ENCODE results near the gene MUCL3. TPM values are rescaled to one million over a fixed set of nuclear protein-coding genes. Genes with fewer than 3 reads are reported as not detected.
A peak's percentile ranks its signal among the peaks of the same experiment; 100 is the strongest.

MUCL3 gene
- polyA plus RNA-seq (2013), result 0.01 TPM

- DNase-seq, result peak in 1 of 3 donors; percentile 7
- no peak within 1 kb of the TSS for H3K27ac ChIP-seq (ENCODE audit: insufficient read depth in 1 of 2, low read depth in 1 of 2, low read length in 2 of 2, poor library complexity in 1 of 2, severe bottlenecking in 2 of 2)
- H3K27me3 ChIP-seq (replicated peaks in 2 of 5; ENCODE audit: control insufficient read depth in 4 of 5, insufficient read depth in 5 of 5, low read length in 4 of 5), result peaks cover 0 to 49% (median 10%) of the 10 kb centered on the region in 5 experiments
- ChIA-PET CTCF (interaction anchor here (1.2 to 1.4 kb wide), 3 partner anchors 25 to 147 kb away, joined by 4 to 7 read pairs (median 6); no protein-coding TSS in a partner anchor), POLR2A (no interaction called here)
- H3K9me3 ChIP-seq (ENCODE audit: control extremely low read depth in 1 of 5, control insufficient read depth in 4 of 5, insufficient read depth in 2 of 5, low read depth in 1 of 5, low read length in 4 of 5), result no peaks in the 10 kb centered on the region
- H3K36me3 ChIP-seq (ENCODE audit: control insufficient read depth in 4 of 4, insufficient read depth in 4 of 4, low read length in 3 of 4), result no peaks in the 10 kb centered on the region
- no peaks in the 10 kb centered on the region for H3K4me1 ChIP-seq (ENCODE audit: control extremely low read depth in 1 of 4, control insufficient read depth in 4 of 4, insufficient read depth in 4 of 4, low read length in 3 of 4)
- 52% methylated on average over 4 of the region's 16 CpGs for WGBS (ENCODE audit: insufficient coverage)
- H3K4me3 ChIP-seq (ENCODE audit: control insufficient read depth in 1 of 7, extremely low read depth in 1 of 7, insufficient read depth in 4 of 7, low read depth in 2 of 7, low read length in 6 of 7), result no peak within 1 kb of the TSS
Observed at GRCh38 chr6:30940361-30940986, at the start of gene MUCL3. TSS of gene MUCL3 (plus strand) at chr6:30940973. CDS start at chr6:30941000, 27 bp downstream.

DNA sequence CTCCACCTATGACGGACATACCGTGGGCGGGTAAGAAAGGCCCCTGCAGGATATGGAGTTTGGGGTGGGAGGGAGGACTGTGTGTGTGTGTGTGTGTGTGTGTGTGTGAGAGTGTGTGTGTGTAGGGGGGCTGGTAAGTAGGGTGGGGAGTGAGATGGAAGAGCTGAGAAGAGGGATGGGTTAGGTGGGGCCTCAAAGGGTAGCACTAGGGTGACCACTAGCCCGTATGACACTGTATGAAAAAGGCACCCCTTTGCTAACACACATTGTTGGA lies 49.4 kb upstream of the MUCL3 start:
- Histone ChIP-seq H3K4me1 (ENCODE audit: control extremely low read depth in 1 of 4, control insufficient read depth in 4 of 4, insufficient read depth in 4 of 4, low read length in 3 of 4) (no peaks in the 10 kb centered on the region), H3K27me3 (replicated peaks in 2 of 5; ENCODE audit: control insufficient read depth in 4 of 5, insufficient read depth in 5 of 5, low read length in 4 of 5) (peaks cover 0 to 5% (median 0%) of the 10 kb centered on the region in 5 experiments), H3K27ac (ENCODE audit: insufficient read depth in 1 of 2, low read depth in 1 of 2, low read length in 2 of 2, poor library complexity in 1 of 2, severe bottlenecking in 2 of 2) (no peak overlapping the region), H3K9me3 (ENCODE audit: control extremely low read depth in 1 of 5, control insufficient read depth in 4 of 5, insufficient read depth in 2 of 5, low read depth in 1 of 5, low read length in 4 of 5) (no peaks in the 10 kb centered on the region), H3K4me3 (ENCODE audit: control insufficient read depth in 1 of 7, extremely low read depth in 1 of 7, insufficient read depth in 4 of 7, low read depth in 2 of 7, low read length in 6 of 7) (no peak overlapping the region), H3K36me3 (ENCODE audit: control insufficient read depth in 4 of 4, insufficient read depth in 4 of 4, low read length in 3 of 4) (no peaks in the 10 kb centered on the region)
- WGBS (ENCODE audit: insufficient coverage), result 100% methylated on average over 1 of the region's 4 CpGs
- DNase-seq, result no peak
- CTCF ChIA-PET, result interaction anchor here (0.7 to 1.7 kb wide), 4 partner anchors 12 to 196 kb away, joined by 3 to 7 read pairs (median 4); no protein-coding TSS in a partner anchor
- POLR2A ChIA-PET, result interaction anchor here (0.7 kb wide), 1 partner anchor 9 kb away, joined by 4 read pairs; no protein-coding TSS in a partner anchor

DNA sequence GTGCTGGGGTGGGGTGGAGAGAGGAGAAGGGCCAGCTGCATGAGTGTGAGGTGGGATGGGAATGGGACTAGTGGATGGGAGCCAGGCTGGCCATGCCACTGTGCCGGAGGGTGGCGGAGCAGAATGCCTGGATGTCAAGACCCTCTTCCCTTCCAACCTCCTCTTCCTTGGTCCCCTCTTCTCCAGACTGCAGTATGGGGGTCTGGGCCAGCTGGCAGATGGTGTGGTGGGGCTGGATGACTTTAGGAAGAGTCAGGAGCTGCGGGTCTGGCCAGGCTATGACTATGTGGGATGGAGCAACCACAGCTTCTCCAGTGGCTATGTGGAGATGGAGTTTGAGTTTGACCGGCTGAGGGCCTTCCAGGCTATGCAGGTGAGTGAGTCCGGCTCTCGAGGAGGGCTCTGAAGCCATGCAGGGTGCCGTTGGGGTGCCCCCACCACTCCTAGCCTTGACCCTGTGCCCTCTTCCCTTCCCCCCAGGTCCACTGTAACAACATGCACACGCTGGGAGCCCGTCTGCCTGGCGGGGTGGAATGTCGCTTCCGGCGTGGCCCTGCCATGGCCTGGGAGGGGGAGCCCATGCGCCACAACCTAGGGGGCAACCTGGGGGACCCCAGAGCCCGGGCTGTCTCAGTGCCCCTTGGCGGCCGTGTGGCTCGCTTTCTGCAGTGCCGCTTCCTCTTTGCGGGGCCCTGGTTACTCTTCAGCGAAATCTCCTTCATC lies 48.8 kb upstream of the MUCL3 start:
- WGBS (ENCODE audit: insufficient coverage), result 83% methylated on average over 17 of the region's 21 CpGs
- H3K27me3 ChIP-seq (replicated peaks in 2 of 5; ENCODE audit: control insufficient read depth in 4 of 5, insufficient read depth in 5 of 5, low read length in 4 of 5), result peaks cover 0 to 5% (median 0%) of the 10 kb centered on the region in 5 experiments
- no peaks in the 10 kb centered on the region for H3K4me1 ChIP-seq (ENCODE audit: control extremely low read depth in 1 of 4, control insufficient read depth in 4 of 4, insufficient read depth in 4 of 4, low read length in 3 of 4)
- H3K9me3 ChIP-seq (ENCODE audit: control extremely low read depth in 1 of 5, control insufficient read depth in 4 of 5, insufficient read depth in 2 of 5, low read depth in 1 of 5, low read length in 4 of 5), result no peaks in the 10 kb centered on the region
- DNase-seq, result no peak
- H3K36me3 ChIP-seq (ENCODE audit: control insufficient read depth in 4 of 4, insufficient read depth in 4 of 4, low read length in 3 of 4), result no peaks in the 10 kb centered on the region
- H3K4me3 ChIP-seq (ENCODE audit: control insufficient read depth in 1 of 7, extremely low read depth in 1 of 7, insufficient read depth in 4 of 7, low read depth in 2 of 7, low read length in 6 of 7), result no peak overlapping the region
- ChIA-PET POLR2A (no interaction called here), CTCF (interaction anchor here (0.7 to 1.0 kb wide), 2 partner anchors 13 to 70 kb away, joined by 3 read pairs; no protein-coding TSS in a partner anchor)
- no peak overlapping the region for H3K27ac ChIP-seq (ENCODE audit: insufficient read depth in 1 of 2, low read depth in 1 of 2, low read length in 2 of 2, poor library complexity in 1 of 2, severe bottlenecking in 2 of 2)

DNA sequence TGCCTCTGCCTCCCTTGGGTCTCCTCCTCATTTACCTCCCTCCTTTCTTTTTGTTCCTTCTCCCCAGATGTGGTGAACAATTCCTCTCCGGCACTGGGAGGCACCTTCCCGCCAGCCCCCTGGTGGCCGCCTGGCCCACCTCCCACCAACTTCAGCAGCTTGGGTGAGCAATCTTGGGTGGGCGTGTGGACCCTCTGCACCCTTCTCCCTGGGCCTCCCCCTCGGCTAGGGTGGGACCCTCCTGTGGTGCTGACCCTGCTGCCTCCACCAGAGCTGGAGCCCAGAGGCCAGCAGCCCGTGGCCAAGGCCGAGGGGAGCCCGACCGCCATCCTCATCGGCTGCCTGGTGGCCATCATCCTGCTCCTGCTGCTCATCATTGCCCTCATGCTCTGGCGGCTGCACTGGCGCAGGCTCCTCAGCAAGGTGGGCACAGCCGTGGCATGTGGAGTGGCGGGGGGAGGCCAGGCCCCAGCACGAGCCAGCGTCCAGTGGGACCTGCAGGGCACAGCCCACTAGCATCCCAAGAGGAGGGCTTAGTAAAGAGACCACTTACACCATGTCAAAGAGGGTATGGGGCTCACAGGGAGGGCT lies 47.7 kb upstream of the MUCL3 start:
- Histone ChIP-seq H3K9me3 (ENCODE audit: control extremely low read depth in 1 of 5, control insufficient read depth in 4 of 5, insufficient read depth in 2 of 5, low read depth in 1 of 5, low read length in 4 of 5) (no peaks in the 10 kb centered on the region), H3K27ac (ENCODE audit: insufficient read depth in 1 of 2, low read depth in 1 of 2, low read length in 2 of 2, poor library complexity in 1 of 2, severe bottlenecking in 2 of 2) (no peak overlapping the region), H3K27me3 (replicated peaks in 2 of 5; ENCODE audit: control insufficient read depth in 4 of 5, insufficient read depth in 5 of 5, low read length in 4 of 5) (peaks cover 0 to 5% (median 0%) of the 10 kb centered on the region in 5 experiments), H3K4me1 (ENCODE audit: control extremely low read depth in 1 of 4, control insufficient read depth in 4 of 4, insufficient read depth in 4 of 4, low read length in 3 of 4) (no peaks in the 10 kb centered on the region), H3K4me3 (ENCODE audit: control insufficient read depth in 1 of 7, extremely low read depth in 1 of 7, insufficient read depth in 4 of 7, low read depth in 2 of 7, low read length in 6 of 7) (no peak overlapping the region), H3K36me3 (ENCODE audit: control insufficient read depth in 4 of 4, insufficient read depth in 4 of 4, low read length in 3 of 4) (no peaks in the 10 kb centered on the region)
- WGBS (ENCODE audit: insufficient coverage), result 96% methylated on average over 13 of the region's 16 CpGs
- DNase-seq, result no peak
- POLR2A ChIA-PET, result no interaction called here
- CTCF ChIA-PET, result no interaction called here

- POLR2A ChIA-PET, result no interaction called here
- Histone ChIP-seq H3K27ac (ENCODE audit: insufficient read depth in 1 of 2, low read depth in 1 of 2, low read length in 2 of 2, poor library complexity in 1 of 2, severe bottlenecking in 2 of 2) (no peak overlapping the region), H3K4me1 (ENCODE audit: control extremely low read depth in 1 of 4, control insufficient read depth in 4 of 4, insufficient read depth in 4 of 4, low read length in 3 of 4) (no peaks in the 10 kb centered on the region), H3K27me3 (replicated peaks in 2 of 5; ENCODE audit: control insufficient read depth in 4 of 5, insufficient read depth in 5 of 5, low read length in 4 of 5) (peaks cover 0 to 5% (median 0%) of the 10 kb centered on the region in 5 experiments), H3K4me3 (ENCODE audit: control insufficient read depth in 1 of 7, extremely low read depth in 1 of 7, insufficient read depth in 4 of 7, low read depth in 2 of 7, low read length in 6 of 7) (no peak overlapping the region), H3K36me3 (ENCODE audit: control insufficient read depth in 4 of 4, insufficient read depth in 4 of 4, low read length in 3 of 4) (peaks cover 0 to under 1% (median 0%) of the 10 kb centered on the region in 4 experiments), H3K9me3 (ENCODE audit: control extremely low read depth in 1 of 5, control insufficient read depth in 4 of 5, insufficient read depth in 2 of 5, low read depth in 1 of 5, low read length in 4 of 5) (no peaks in the 10 kb centered on the region)
- CTCF ChIA-PET, result interaction anchor here (1.1 kb wide), 1 partner anchor 22 kb away, joined by 3 read pairs; no protein-coding TSS in a partner anchor
- WGBS (ENCODE audit: insufficient coverage), result 100% methylated on average over 5 of the region's 8 CpGs
- DNase-seq, result no peak
Observed at GRCh38 chr6:30893666-30894065, 47.1 kb upstream of the MUCL3 start.

DNA sequence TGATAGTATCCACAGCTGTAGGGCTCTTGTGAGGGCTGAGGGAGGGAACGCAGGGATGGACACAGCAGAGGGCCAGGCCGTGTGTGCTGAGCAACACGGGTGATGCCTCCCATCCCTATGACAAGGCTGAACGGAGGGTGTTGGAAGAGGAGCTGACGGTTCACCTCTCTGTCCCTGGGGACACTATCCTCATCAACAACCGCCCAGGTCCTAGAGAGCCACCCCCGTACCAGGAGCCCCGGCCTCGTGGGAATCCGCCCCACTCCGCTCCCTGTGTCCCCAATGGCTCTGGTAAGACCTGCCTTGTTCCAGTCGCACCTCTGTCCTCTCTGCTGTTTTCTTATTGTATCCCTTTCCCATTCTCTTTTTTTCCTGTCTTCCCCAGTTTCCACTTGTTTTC lies 46.4 kb upstream of the MUCL3 start:
- 97% methylated on average over 7 of the region's 12 CpGs for WGBS (ENCODE audit: insufficient coverage)
- no peaks in the 10 kb centered on the region for H3K9me3 ChIP-seq (ENCODE audit: control extremely low read depth in 1 of 5, control insufficient read depth in 4 of 5, insufficient read depth in 2 of 5, low read depth in 1 of 5, low read length in 4 of 5)
- no peak overlapping the region for H3K4me3 ChIP-seq (ENCODE audit: control insufficient read depth in 1 of 7, extremely low read depth in 1 of 7, insufficient read depth in 4 of 7, low read depth in 2 of 7, low read length in 6 of 7)
- peaks cover 0 to 2% (median 0%) of the 10 kb centered on the region in 4 experiments for H3K36me3 ChIP-seq (ENCODE audit: control insufficient read depth in 4 of 4, insufficient read depth in 4 of 4, low read length in 3 of 4)
- no peak for DNase-seq
- CTCF ChIA-PET, result interaction anchor here (0.6 to 1.1 kb wide), 2 partner anchors 21 to 65 kb away, joined by 3 read pairs; no protein-coding TSS in a partner anchor
- H3K27me3 ChIP-seq (replicated peaks in 2 of 5; ENCODE audit: control insufficient read depth in 4 of 5, insufficient read depth in 5 of 5, low read length in 4 of 5), result peaks cover 0 to 5% (median 0%) of the 10 kb centered on the region in 5 experiments
- H3K4me1 ChIP-seq (ENCODE audit: control extremely low read depth in 1 of 4, control insufficient read depth in 4 of 4, insufficient read depth in 4 of 4, low read length in 3 of 4), result no peaks in the 10 kb centered on the region
- H3K27ac ChIP-seq (ENCODE audit: insufficient read depth in 1 of 2, low read depth in 1 of 2, low read length in 2 of 2, poor library complexity in 1 of 2, severe bottlenecking in 2 of 2), result no peak overlapping the region
- POLR2A ChIA-PET, result no interaction called here
